HG03135 (cell line): ENCODE data around the gene PLXDC2.
"Not testable (repeated sequence)": the region's sequence is repeated elsewhere in the genome, so short reads cannot be mapped to it uniquely, and the experiment has no call there.

ENCODE experiments used
- ATAC-seq: cut with Tn5 transposase; IDR thresholded peaks from one replicate; pipeline ENCODE4 v1.9.1; 2021; ENCODE audit warnings: mild to moderate bottlenecking, moderate library complexity; ENCODE audit not compliant: unreplicated experiment

PLXDC2 gene

DNA sequence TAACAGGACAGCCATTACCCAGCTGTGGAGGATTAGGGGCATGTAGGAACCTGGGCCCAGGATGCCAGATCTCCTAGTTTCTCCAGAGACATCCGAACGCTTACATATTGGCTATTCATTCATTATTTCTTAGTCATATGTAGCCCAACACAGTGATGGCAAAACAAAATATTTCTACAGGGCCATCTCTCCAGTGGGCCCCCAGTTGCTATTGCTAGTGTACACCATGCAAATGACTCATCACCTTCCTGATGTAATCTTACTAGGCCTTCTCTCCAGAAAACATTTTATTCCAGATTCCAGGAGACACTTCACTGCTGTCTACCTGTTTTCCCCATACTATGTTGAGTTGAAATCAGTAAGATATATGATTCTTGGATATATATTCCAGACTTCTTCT is 201.7 kb downstream of the PLXDC2 start:
- no peak for ATAC-seq

GRCh38 chr10:20020677-20021076 is 204.4 kb downstream of the PLXDC2 start:
- no peak for ATAC-seq

DNA sequence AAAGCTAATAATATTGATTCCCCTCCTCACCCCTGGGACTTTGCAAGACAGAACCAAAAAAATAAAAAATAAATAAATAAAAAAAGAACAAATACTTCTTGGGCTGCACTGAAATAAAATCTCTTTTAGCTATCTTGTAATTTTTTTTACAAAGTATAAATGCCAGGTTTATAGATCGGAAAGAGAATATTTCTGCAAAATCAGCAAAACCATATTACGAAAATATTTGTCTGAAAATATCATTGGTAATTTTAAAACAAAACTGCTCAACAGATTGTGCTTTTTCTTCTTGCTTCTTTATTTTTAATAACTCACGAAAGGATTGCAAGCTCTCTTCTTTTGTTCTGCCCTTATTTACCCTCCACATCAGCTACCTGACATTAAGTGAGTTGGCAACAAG is 213.3 kb downstream of the PLXDC2 start:
- ATAC-seq: no peak

GRCh38 chr10:20033476-20033875 is 217.2 kb downstream of the PLXDC2 start:
- no peak for ATAC-seq

DNA sequence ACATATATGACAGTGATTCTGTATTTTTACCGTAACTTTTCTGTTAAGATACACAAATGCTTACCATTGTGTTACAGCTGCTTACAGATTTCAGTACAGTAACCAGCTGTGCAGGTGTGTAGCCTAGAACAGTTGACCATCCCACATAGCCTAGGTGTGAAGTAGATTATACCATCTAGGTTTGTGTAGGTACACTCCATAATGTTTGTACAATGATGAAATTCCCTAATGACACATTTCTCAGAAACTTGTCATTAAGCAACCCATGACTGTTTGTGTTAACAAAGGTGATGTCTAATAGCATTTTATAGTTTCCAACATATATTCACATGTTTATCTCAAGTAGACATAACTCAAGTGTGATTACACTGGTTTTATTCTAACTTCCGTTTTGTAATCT is 218.5 kb downstream of the PLXDC2 start:
- no peak for ATAC-seq

- no peak for ATAC-seq
Observed at GRCh38 chr10:20040012-20040411, 223.8 kb downstream of the PLXDC2 start.

GRCh38 chr10:20041931-20042330 is 225.7 kb downstream of the PLXDC2 start:
- no peak for ATAC-seq

DNA sequence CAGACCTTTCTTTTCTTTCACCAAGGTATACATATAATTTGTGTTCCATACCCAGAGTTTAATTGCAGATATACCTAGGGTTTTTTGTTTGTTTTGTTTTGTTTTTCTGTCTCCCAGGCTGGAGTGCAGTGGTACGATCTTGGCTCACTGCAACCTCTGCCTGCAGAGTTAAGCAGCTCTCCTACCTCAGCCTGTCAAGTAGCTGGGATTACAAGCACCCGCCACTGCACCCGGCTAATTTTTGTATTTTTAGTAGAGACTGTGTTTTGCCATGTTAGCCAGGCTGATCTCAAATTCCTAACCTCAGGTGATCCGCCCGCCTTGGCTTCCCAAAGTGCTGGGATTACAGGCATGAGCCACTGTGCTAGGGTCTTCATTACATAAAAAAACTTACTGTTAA is 228.9 kb downstream of the PLXDC2 start:
- not testable (repeated sequence) for ATAC-seq

GRCh38 chr10:20048161-20048560 is 231.9 kb downstream of the PLXDC2 start:
- ATAC-seq: no peak

DNA sequence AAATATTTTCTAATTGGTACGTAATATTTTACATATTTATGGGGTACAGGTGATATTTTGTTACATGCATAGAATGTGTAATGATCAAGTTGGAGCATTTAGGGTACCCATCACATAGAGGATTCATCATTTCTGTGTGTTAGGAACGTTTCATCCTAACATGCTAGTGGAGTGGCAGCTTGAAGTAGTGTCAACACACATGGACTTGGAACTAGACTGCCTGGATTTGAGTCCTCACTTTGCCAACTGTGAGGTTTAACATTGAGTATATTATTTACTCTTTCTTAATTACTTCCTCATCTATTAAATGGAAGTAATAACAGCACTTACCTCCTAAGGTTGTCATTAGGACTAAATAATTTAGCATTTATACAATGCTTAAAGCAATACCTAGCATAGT is 241.9 kb downstream of the PLXDC2 start:
- no peak for ATAC-seq

- no peak for ATAC-seq
Observed at GRCh38 chr10:20059084-20059835, 243.0 kb downstream of the PLXDC2 start.

DNA sequence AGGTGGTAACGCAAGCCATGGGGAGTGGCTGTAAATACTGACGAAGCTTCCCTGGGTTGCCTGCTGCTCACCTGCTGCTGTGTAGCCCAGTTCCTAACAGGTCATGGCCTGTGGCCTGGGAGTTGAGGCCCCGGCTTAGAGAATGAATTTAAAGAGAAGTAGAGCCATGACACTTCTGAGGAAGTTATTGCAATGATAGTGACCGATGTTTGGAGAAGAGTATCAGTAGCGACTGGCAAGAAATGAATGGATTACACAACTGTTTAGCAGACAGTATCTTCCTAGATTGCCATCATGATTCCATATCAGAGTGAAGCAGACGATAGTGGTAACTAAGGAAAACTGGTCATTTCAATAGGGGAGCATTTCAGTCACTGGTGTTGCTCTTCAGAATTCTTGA is 249.6 kb downstream of the PLXDC2 start:
- no peak for ATAC-seq

GRCh38 chr10:20073167-20073566 is 256.9 kb downstream of the PLXDC2 start:
- ATAC-seq: no peak

GRCh38 chr10:20075713-20076112 is 259.5 kb downstream of the PLXDC2 start:
- ATAC-seq: no peak

- ATAC-seq: no peak
Observed at GRCh38 chr10:20084451-20084850, 268.2 kb downstream of the PLXDC2 start.

DNA sequence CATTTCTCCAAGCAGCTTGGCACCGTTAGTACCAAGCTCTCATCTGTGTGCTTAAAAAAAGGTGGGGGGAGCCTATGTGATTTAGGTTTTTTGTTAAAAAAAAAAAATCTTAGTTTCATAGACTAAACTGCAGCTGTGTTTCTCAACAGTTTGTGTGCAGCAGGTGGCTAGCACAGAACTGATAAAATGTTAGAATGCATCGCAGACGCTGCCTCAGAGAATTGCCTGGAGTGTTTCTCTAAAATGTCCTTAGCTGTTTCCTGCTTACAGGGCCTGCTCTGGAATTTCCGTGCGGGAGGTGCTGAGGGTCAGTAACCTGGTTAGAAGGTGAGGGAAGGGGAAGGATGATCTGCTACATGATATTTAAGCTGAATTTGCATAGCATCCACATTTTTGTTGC is 268.9 kb downstream of the PLXDC2 start:
- no peak for ATAC-seq

- ATAC-seq: no peak
Observed at GRCh38 chr10:20087353-20087752, 271.1 kb downstream of the PLXDC2 start.

DNA sequence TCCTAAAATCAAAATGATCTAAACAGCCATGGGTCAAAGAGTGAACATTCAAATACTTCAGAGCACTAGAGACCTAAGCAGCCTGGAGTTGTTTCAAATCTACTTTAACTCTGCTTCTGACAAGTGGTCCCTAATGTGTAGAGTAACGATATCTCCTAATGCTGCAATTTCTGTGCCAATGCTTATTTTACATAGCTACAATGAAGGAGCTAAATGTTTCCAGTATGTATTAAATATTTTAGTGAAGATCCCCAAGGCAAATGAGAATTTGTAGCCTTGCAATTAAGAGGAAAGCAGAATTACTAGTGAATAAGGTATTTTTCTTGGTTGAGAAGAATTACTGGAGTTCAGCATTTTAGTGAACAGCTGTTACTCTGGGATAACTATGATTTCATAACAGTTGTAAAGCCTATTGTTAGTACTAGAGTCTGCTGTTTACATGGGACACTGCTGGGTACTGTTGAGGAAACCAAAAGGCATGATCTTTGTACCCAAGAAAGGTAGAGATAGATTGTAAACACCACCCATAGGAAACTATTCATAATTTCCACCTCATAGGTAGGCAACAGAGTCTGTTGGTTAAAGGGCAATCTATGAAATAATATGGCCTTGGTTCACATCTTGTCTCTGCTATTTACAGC is 271.9 kb downstream of the PLXDC2 start:
- ATAC-seq: no peak

DNA sequence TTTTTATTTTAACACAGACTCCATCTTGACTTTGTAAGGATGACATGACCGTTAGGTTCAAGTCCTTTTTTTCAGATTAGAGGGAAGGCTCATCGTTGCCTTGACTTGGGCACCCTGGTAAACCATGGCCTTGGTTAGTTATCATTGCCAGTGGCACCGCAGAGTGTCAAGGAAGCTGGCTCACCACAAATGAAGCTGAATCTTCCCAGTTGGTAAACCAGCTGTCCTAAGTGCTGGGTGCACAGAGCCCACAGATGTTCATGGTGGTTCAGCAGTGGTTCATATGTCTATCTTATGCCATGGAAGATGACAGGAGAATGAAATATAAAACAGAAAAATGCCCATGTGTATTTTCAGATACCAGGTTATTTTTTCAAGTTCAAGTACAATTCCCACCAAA is 273.6 kb downstream of the PLXDC2 start:
- no peak for ATAC-seq

GRCh38 chr10:20090831-20091230 is 274.6 kb downstream of the PLXDC2 start:
- no peak for ATAC-seq

DNA sequence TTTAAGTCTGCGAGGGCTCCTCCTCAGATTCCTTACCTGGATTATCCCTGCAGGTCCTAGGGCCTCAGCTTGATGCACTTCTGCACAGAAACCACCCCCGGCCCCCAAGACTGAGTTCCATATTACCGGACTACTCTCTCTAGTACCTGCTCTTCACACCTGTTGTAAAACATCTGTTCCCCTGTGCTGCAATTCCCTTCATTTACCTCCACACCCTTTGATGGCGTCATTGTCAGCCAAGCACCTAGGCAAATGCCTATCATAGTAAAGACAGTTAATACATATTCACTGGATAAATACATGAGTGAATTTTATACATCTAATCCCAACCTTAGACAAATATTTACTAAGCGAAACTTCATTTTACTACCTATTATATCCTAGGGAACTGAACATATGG is 275.5 kb downstream of the PLXDC2 start:
- ATAC-seq: no peak

GRCh38 chr10:20093600-20093999 is 277.4 kb downstream of the PLXDC2 start:
- ATAC-seq: no peak
